ENCODE measurements around the gene GAD1. TPM values are rescaled to one million over a fixed set of nuclear protein-coding genes. Genes with fewer than 3 reads are reported as not detected.

The GAD1 gene
- total RNA-seq, 2 donors from 2014 or later = 0.41 to 5.5 TPM

GRCh38 chr2:170845343-170845742, 28.7 kb downstream of the GAD1 start:
- Histone ChIP-seq H3K36me3 (peaks cover 3% of the 10 kb centered on the region), H3K4me1 (ENCODE audit: control insufficient read depth in 1 of 2, low read depth in 2 of 2) (no peaks in the 10 kb centered on the region), H3K9me3 (no peaks in the 10 kb centered on the region), H3K4me3 (no peak overlapping the region), H3K27me3 (replicated peaks; ENCODE audit: insufficient read depth) (no peaks in the 10 kb centered on the region), H3K27ac (no peak overlapping the region)
- ATAC-seq (ENCODE audit: insufficient number of reproducible peaks, low FRiP score, low read depth) = no peak
- TF ChIP-seq, protein P1, sequence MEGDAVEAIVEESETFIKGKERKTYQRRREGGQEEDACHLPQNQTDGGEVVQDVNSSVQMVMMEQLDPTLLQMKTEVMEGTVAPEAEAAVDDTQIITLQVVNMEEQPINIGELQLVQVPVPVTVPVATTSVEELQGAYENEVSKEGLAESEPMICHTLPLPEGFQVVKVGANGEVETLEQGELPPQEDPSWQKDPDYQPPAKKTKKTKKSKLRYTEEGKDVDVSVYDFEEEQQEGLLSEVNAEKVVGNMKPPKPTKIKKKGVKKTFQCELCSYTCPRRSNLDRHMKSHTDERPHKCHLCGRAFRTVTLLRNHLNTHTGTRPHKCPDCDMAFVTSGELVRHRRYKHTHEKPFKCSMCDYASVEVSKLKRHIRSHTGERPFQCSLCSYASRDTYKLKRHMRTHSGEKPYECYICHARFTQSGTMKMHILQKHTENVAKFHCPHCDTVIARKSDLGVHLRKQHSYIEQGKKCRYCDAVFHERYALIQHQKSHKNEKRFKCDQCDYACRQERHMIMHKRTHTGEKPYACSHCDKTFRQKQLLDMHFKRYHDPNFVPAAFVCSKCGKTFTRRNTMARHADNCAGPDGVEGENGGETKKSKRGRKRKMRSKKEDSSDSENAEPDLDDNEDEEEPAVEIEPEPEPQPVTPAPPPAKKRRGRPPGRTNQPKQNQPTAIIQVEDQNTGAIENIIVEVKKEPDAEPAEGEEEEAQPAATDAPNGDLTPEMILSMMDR (IDR thresholded peaks at IDR 0.05) = no peak
- no peak for DNase-seq (ENCODE audit: low spot score)

DNA sequence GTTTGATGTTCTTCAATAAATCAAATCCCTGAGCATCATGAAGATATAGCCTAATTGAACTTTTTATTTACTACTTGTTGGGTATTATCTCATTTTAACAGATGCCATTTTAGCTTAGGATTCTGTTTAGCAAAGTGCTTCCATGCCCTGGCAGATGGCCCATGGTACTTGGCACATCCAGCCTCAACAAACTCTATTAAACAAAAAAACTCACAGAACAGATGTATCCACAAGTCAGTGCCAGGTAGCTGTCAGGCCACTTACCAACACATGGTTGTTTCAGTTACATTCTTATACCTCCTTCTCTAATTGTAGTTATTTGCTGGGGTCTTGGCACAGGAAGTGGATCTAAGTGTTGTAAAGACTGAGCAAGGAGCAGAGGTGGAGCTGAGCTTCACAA, 29.6 kb downstream of the GAD1 start:
- Histone ChIP-seq H3K4me3 (no peak overlapping the region), H3K4me1 (ENCODE audit: control insufficient read depth in 1 of 2, low read depth in 2 of 2) (no peaks in the 10 kb centered on the region), H3K27me3 (replicated peaks; ENCODE audit: insufficient read depth) (no peaks in the 10 kb centered on the region), H3K9me3 (no peaks in the 10 kb centered on the region), H3K27ac (no peak overlapping the region), H3K36me3 (peaks cover 3% of the 10 kb centered on the region)
- DNase-seq (ENCODE audit: low spot score) = no peak
- no peak for ATAC-seq (ENCODE audit: insufficient number of reproducible peaks, low FRiP score, low read depth)
- TF ChIP-seq, protein P1 (IDR thresholded peaks at IDR 0.05) = no peak

- no peak overlapping the region for H3K4me3 ChIP-seq
- H3K27ac ChIP-seq = no peak overlapping the region
- TF ChIP-seq, protein P1 (IDR thresholded peaks at IDR 0.05) = no peak
- H3K27me3 ChIP-seq (replicated peaks; ENCODE audit: insufficient read depth) = no peaks in the 10 kb centered on the region
- DNase-seq (ENCODE audit: low spot score) (no peak), ATAC-seq (ENCODE audit: insufficient number of reproducible peaks, low FRiP score, low read depth) (no peak)
- H3K4me1 ChIP-seq (ENCODE audit: control insufficient read depth in 1 of 2, low read depth in 2 of 2) = no peaks in the 10 kb centered on the region
- H3K36me3 ChIP-seq = peaks cover 3% of the 10 kb centered on the region
- H3K9me3 ChIP-seq = no peaks in the 10 kb centered on the region
These were observed 31.0 kb downstream of the GAD1 start for GRCh38 chr2:170847716-170848115.

DNA sequence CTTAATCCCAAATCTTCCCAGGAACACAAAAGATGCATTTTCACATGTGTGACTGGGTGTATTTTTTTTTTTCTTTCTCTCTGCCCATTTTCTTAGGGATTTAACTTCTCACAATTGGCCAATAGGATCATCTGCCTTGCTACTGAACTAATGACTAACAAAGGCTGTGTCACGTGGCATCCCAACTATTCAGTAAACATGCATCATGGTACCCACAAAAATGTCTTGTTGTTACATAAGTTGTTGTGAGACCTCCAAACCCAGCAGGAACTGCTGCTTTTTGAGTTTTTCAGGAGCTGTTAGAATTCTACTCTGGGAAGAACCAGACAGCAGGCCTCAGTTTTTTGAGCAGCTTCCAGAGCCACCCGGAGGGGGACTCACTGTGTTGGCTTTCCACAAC, 31.9 kb downstream of the GAD1 start:
- DNase-seq (ENCODE audit: low spot score) = no peak
- H3K36me3 ChIP-seq = peaks cover 3% of the 10 kb centered on the region
- ATAC-seq (ENCODE audit: insufficient number of reproducible peaks, low FRiP score, low read depth) = no peak
- no peaks in the 10 kb centered on the region for H3K27me3 ChIP-seq (replicated peaks; ENCODE audit: insufficient read depth)
- H3K9me3 ChIP-seq = no peaks in the 10 kb centered on the region
- TF ChIP-seq, protein P1 (IDR thresholded peaks at IDR 0.05) = no peak
- no peaks in the 10 kb centered on the region for H3K4me1 ChIP-seq (ENCODE audit: control insufficient read depth in 1 of 2, low read depth in 2 of 2)
- H3K27ac ChIP-seq = no peak overlapping the region
- H3K4me3 ChIP-seq = no peak overlapping the region

DNA sequence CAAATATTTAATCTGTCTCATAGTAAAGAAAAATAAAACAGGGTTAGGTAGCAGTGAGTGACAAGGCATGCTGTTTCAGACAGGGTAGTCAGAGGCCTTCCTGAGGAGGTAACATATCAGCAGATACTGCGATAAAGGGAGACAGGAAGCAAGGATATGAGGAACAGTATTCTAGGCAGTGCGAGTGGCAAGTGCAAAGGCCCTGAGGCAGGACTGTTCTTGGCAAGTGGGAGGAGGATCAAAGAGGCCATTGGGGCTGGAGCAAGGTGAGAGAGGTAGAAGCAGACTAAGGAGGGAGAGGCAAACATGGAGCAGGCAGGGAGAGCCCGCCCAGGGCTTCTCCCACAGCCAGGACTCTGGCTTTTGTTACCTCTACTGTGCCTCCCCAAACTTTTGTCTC, 33.6 kb downstream of the GAD1 start:
- H3K27me3 ChIP-seq (replicated peaks; ENCODE audit: insufficient read depth) = no peaks in the 10 kb centered on the region
- no peaks in the 10 kb centered on the region for H3K4me1 ChIP-seq (ENCODE audit: control insufficient read depth in 1 of 2, low read depth in 2 of 2)
- TF ChIP-seq, protein P1 (IDR thresholded peaks at IDR 0.05) = no peak
- no peaks in the 10 kb centered on the region for H3K9me3 ChIP-seq
- no peak for ATAC-seq (ENCODE audit: insufficient number of reproducible peaks, low FRiP score, low read depth)
- H3K36me3 ChIP-seq = peaks cover 3% of the 10 kb centered on the region
- no peak overlapping the region for H3K27ac ChIP-seq
- no peak overlapping the region for H3K4me3 ChIP-seq
- no peak for DNase-seq (ENCODE audit: low spot score)
